Smooth muscle cell of the brain vasculature (primary cell): ENCODE measurements around the gene PRG2.

Experiments used
- DNase-seq: peaks from one replicate; pipeline ENCODE4 v3.0.0-alpha.2; 2012; ENCODE audit warnings: low read depth, low spot score

The PRG2 gene, protein sequence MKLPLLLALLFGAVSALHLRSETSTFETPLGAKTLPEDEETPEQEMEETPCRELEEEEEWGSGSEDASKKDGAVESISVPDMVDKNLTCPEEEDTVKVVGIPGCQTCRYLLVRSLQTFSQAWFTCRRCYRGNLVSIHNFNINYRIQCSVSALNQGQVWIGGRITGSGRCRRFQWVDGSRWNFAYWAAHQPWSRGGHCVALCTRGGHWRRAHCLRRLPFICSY

DNA sequence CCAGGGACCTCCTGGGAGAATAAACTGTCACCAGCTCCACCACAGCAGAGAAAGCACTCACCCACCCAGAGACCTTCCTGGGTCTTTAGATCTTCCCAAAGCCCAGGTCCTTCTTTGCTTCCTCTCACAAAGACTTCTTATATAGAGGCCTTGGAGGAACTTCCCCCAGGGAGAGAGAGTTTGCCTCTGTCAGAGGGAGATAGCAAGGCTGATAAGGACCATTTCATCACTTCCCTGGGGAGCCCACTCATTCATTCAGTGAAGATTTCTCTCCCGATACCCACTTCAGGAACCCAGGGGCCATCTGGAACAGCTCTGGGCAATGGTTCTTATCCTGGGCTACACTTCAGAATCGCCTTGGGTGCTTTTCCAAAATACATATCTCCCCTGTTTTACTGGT is at the start of gene PRG2:
TSS of gene PRG2 (minus strand) at position 116 of the 400 bp plus-strand sequence. CDS start 706 bp downstream, outside the sequence.
- DNase-seq: no peak

DNA sequence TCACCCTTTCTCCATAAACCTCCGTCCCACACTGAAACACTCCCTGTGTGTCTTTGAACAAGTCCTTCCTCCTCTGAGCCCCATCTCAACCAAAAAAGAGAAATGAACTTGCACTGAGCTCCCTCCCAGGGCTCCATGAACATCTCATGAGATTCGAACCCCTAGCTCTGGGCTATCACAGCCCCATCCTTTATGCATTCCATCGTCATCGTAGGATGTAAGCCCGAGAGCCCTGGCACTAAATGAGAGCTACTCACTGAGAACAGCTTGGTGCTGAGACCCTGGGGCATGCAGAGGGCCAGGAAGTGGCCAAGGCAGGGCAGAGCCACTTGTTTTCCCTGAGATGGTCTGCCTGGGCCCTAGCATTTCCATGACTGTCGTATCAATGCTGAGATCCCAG is 49.3 kb upstream of the PRG2 start:
- no peak for DNase-seq

- DNase-seq: no peak
These were observed 48.2 kb upstream of the PRG2 start for GRCh38 chr11:57438345-57439285.

GRCh38 chr11:57436031-57436430 is 45.6 kb upstream of the PRG2 start:
- no peak for DNase-seq

DNA sequence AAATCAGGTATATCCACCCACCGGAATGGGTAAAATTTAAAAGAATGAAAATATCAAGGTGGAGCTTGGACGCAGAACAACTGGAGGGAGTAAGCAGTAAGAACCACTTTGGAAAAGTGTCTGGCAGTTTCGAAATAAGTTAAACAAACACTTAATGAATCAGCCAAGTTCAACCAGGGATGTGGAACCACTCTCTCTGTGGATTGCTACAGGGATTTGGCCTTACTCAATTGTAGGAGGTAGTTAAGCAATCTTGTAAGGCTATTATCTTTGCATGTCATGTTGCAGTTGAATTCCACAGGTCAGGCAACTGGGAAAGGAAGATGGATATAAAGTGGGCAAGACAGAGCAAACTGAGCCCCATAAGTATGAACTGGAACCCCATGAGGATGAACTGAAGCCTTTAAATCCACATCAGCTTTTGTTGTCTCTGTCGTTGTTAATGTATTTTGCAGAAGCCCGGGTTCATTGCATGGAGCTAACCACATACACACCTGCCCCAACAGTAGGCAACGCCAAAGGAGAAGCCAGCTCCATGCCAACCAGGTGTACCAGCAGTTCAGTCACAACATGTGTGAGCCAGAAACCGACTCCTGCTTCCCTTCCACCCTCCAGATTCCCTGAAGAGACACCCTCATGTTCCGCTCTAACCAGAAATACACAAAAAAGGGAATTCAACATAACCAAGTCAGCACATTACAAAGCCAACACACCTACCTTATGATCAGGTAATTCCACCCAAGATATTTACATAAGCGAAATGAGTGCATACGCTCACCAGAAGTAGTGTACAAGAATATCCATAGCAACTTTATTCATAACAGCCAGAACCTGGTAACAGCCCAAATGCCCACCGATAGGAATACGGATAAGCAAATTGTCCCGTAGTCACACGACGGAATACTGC is 44.4 kb upstream of the PRG2 start:
- no peak for DNase-seq

DNA sequence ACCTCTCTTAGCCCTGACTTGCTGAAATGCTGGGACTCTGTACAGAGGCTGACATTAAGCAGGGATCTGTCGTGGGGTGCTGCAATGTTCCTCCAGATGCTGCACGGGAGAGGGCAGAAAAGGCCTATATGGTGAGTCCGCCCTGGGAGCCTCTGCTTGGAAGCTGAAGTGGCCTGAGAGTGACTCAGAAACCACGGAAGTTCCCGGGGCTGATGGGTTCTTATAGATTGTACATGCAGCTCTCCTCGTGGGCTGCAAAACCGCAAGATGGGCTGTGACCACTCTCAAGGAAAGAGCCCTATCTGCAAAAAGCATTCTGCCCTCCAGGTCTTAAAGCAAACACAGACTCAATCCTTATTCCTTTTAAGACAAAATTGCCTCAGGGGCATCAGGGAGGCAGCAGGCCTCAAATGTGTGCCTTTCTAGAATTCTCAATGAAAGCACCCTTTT is 42.3 kb upstream of the PRG2 start:
- DNase-seq: no peak

GRCh38 chr11:57432149-57432561 is 41.7 kb upstream of the PRG2 start:
- DNase-seq: no peak

DNA sequence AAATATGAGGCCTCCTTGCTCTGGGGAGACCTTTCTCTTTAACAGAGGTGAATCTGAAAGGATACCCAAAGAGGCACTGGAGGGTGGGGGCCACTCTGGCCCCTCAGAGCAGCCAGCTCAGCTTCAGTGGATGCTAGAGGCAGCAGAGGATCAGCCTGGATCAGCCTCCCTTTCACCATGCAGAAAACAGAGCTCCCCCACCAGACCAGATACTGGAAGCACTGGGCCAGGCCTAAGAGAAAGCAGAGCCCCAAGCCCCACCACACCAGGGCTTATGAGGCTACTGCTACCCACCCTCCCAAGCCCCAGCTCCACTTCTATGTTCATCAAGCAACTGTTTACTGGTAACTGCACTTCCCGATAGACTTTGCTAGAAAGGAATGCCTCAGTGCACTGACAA is 40.5 kb upstream of the PRG2 start:
- DNase-seq: no peak

- no peak for DNase-seq
These were observed 39.5 kb upstream of the PRG2 start for GRCh38 chr11:57429946-57430345.

DNA sequence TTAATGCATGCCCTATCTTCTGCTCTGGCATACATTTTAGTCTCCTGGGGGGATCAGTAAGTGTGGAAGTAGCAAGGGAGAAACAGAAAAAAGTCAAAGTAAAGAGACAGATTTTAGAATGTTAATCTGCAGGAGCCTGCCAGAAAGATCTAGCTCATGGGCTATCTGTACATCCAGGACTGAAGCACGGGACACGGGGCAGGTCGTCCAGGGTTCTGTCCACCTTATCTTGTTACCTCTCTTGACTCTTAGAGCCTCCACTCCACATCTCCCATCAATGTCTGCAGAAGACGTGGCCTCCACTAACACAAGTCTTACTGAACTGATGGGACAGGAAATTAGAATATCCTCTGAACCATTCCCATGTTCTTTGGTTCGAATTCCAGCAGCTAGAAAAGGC is 38.2 kb upstream of the PRG2 start:
- no peak for DNase-seq

DNA sequence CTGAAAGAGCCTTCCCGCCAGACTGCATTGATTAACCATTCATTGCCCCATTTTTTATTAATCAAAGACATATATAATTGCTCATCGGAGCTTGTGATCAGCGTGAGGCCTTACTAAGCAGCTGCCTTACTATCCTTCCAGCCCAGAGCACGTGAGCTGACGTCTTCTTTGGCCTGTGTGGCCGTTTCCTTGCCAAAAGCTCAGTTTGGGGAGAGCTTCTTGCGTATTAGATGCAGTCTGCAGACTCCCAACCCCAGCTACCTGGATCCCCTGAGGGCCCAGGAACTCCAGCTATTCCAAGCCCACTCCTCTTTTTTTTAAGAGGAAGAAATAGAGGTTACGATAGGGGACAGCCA is 37.3 kb upstream of the PRG2 start:
- no peak for DNase-seq

DNA sequence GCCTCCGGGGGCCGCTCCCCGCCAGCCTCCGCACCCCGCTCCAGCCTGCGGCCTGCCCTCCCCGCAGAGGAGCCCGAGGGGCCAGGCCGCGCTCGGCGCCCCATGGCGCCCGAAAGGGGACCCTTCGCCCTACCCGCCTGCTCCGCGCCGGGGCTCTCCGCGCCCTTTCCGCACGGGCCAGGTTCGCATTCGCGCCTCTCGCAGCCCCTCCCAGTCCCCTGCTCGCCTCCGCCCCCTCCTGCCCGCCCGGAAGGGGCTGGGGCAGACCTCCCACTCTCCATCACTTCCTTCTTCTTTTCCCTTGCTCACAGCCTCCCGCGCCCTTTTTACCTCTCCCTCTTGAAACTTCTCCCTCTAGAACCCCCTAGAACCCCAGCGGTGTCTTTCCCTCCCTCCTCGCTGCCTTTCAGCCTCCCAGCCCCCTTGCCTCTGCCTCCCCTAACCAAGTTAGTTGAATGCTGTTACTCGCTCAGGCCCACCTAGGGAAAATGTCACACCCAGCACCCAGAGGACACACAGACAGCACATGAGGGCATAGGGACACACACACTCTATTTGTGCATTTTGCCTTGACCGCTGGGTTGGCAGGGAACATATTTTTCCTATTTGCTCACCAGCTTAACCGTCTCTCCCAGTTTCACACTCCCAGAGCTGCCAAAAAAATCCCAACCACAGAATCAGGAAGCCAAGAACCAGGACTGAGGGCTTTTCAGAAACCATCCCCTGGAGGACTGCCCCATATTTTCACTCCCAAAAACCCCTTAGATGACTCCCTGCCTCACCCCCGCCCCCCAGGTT is 36.7 kb upstream of the PRG2 start, which contains the start of gene SLC43A3:
TSS of gene SLC43A3 (minus strand) at position 193 of the 798 bp plus-strand sequence. CDS start 949 bp downstream, outside the sequence.
- peak; percentile 15 for DNase-seq

GRCh38 chr11:57426439-57426928 is 36.0 kb upstream of the PRG2 start:
- no peak for DNase-seq

GRCh38 chr11:57425565-57426438 is 35.4 kb upstream of the PRG2 start:
- DNase-seq: no peak

GRCh38 chr11:57424792-57425564 is 34.5 kb upstream of the PRG2 start:
- DNase-seq: peak; percentile 53

DNA sequence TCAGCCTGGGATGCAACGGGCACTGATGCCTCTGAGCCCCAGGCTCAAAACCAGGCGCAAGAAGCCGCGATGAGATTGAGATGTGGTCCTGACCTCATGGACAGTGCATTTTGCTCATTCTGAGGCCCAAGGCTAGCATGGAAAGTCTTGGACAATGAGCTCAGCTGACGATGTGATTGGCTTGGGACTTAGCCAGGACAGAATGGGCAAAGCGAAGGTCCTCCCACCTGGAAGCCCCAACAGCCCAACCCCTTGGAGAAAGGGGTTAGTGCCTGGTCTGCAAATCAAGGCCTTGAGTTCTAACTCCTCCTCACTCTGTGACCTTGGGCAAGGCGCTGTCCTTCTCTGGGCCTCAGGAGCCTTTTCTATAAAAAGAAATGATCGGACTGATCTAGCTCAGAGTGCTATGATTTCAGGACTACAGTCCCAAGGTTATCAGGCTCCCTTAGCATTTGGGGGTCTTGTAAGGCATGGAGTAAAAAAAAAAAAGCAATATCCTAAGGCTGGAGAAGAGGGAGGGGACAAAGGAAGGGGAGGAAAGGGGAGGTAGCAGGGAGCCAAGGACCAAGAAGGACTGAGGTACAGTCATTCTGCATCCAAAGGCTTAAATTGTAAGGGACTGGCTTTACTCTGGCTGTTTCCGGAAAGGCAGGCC is 33.8 kb upstream of the PRG2 start:
- DNase-seq: no peak

- no peak for DNase-seq
These were observed 32.2 kb upstream of the PRG2 start for GRCh38 chr11:57422669-57423068.

DNA sequence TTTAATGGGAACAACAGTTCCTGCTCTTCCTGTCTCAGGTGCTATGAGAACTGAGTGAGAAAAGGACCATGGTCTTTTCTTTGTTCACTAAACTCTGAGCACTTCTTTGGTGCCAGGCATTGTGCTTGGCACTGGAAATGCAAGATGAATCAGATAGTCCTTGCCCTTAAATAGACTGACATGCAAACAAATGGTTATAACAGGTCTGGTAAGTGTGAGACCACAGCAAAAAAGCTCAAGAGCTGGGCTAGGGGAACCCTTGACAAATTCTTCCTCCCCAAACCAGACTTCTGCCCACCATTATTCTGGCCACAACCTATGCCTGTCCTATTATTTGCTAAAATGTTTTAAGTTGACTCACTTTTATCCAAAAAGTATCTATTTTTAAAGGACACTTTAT is 31.4 kb upstream of the PRG2 start:
- no peak for DNase-seq
